Measurements from ENCODE around the gene PTPRD.
"Not testable (repeated sequence)": the region's sequence is repeated elsewhere in the genome, so short reads cannot be mapped to it uniquely, and the experiment has no call there.

The PTPRD gene

GRCh38 chr9:9949978-9950377 lies 662.8 kb downstream of the PTPRD start:
- peak; percentile 15 for DNase-seq

GRCh38 chr9:9949368-9949767 lies 663.4 kb downstream of the PTPRD start:
- no peak for DNase-seq

GRCh38 chr9:9945966-9946365 lies 666.8 kb downstream of the PTPRD start:
- DNase-seq: no peak

DNA sequence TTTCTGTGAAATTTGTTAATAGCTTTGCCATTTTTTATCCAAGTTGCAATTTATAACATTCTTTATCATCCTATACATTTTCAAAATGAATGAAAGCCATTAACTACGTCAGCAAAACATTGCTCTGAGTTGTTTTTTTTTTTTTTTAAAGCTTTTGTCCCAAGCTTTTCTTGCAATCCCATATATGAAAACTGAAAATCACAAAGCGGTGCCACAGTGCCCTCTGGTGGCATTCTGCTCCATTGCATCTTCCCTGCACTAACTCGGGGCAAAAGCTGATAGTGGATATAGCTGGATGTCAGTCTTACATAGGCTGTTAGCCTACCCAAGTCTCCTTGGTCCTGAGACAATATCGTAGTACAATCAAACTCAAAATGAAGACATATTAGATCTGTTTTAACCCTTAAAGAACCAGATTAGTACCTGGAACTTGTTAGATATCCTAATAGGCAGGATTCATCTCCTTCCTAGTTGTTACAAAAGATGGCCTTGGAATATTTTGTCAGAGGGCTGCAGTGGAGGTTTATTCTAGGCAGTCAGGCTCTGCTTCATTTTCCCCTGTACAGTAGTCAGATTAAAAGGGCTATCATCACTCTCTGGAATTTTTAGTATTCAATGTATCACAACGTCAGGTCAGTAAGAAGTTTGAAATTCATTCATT lies 669.9 kb downstream of the PTPRD start:
- peak; percentile 95 for DNase-seq

GRCh38 chr9:9938432-9938831 lies 674.4 kb downstream of the PTPRD start:
- no peak for DNase-seq

- not testable (repeated sequence) for DNase-seq
Measured at GRCh38 chr9:9931464-9931863, 681.3 kb downstream of the PTPRD start.

- DNase-seq: no peak
Measured at GRCh38 chr9:9924376-9924775, 688.4 kb downstream of the PTPRD start.

DNA sequence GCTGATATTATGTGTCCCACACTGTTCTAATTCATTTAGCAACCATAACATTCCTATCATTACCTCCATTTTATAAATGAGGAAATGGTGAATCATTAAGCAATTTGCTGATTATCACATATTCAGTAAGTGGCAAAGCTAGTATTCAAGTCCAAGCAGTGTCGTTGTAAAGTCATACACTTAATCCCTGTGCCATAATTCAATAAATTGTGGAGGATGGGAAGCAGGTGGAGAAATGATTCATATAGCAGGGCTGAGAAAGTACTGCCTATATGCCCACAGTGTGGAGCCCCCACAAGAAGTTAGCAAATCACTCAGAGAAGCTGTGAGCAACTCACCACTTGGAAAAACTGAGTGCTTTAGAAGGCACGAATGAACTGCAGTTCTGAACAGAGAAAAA lies 691.0 kb downstream of the PTPRD start:
- no peak for DNase-seq

DNA sequence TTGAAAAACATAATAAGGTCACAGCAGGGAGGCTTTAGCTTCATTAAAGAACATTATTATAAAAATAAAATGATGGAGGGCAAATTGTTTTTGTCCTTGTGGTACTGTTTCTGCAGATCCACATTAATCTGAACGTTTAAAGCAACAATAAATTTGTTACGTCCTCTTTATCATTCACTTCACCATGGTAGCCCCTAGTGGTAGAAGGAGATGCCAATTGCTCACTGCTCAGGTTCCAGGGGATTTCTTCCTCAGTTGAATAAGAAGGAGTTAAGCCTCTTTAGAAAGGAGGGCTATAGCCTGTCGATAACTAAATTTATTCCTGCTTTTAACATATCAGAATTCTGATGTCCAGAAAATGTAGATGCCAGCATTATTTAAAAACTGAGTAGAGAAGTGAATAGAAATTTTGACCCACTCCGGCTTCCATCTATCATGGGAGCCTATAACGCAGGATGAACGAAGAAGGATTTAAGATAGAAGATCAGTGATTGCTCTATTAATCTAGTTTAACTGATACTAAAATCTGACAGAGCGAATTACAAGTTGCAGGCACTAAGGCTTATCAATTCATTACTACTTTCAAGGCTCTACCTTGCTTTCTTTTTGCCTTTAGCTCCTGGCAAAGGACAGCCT lies 692.3 kb downstream of the PTPRD start:
- DNase-seq: peak; percentile 61

DNA sequence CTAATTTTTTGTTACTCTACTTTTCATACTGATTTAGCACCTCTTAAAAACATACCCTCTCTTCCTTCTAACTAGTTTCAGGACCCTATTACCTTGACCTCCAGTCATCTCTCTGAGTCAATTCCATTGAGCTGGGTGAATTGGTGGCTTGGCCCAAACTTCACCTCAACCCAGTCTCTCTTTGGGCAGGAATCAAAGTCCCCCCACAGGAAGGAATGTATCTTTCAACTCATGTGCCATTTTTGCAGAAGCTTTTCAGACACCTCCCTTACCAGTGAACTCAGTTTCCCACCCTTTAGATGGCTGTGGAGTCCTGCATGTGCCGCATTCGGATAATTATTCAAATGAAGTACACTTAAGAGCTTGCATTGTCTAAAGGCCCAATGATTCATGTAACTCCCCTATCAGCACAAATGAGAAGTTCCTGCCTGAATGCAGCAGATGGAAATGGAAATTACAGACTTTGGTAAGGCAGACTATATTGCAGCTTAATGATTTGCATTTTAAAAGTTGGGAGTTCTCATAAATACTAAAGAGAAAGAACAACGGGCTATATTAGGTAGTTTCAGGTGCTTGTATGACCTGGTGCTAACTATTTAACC lies 693.5 kb downstream of the PTPRD start:
- DNase-seq: no peak

DNA sequence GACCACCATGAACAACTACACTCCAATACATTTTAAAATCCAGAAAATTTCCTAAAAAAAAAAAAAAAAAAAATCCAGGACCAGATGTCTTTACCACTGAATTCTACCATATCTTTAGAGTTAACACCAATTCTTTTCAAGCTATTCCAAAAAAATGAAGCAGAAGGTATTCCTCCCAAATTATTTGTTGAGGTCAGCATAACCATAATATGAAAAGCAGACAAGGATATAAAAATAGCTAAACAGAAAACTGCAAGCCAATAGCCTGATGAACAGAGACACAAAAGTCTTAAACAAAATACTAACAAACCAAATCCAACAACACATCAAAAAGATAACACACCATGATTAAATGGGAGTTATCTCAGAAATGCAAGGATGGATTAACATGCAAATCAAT lies 695.4 kb downstream of the PTPRD start:
- no peak for DNase-seq

GRCh38 chr9:9914174-9914573 lies 698.6 kb downstream of the PTPRD start:
- DNase-seq: no peak

GRCh38 chr9:9913276-9913832 lies 699.4 kb downstream of the PTPRD start:
- no peak for DNase-seq

DNA sequence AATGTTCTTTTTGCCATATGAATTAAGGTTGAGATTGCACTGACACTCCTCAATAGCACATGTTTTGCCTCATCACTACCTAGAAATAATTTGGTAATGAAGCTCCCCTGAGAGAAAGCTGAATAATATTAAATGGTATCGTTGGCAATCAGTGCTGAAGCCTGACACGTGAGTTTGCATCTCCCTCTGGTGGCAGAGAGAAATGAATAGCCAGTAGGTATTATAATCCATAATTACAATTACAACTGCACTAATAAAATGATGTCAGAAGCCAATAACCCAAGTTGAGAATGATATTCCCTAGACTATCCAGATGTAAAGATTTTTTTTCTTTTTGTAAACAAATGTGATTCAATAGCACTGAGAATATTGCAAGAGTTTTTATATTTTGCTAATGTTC lies 700.3 kb downstream of the PTPRD start:
- peak; percentile 30 for DNase-seq

GRCh38 chr9:9905736-9906135 lies 707.1 kb downstream of the PTPRD start:
- DNase-seq: no peak

DNA sequence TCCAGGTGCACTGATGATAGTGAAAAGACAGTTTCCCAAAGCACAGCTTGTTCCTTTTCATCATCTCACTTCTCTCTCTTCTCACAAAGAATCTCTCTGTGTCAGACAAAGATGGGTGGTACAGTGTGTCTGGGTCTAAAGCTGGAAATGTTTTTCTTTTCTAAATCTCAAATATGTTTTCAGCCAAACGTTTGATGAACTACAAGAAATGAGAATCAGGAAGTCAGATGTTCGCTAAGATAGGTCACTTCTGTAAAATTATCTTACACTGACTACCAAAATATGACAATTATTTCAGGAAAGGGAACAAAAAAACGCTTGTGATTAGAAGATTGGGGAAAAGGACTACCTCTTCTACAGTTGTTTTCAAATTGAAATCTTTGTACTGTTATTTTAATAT lies 708.8 kb downstream of the PTPRD start:
- no peak for DNase-seq

- DNase-seq: no peak
Measured at GRCh38 chr9:9901624-9902023, 711.2 kb downstream of the PTPRD start.

- no peak for DNase-seq
Measured at GRCh38 chr9:9893837-9894236, 719.0 kb downstream of the PTPRD start.

GRCh38 chr9:9892217-9892616 lies 720.6 kb downstream of the PTPRD start:
- no peak for DNase-seq

- no peak for DNase-seq
Measured at GRCh38 chr9:9881692-9882091, 731.1 kb downstream of the PTPRD start.

GRCh38 chr9:9874270-9874669 lies 738.5 kb downstream of the PTPRD start:
- DNase-seq: no peak

DNA sequence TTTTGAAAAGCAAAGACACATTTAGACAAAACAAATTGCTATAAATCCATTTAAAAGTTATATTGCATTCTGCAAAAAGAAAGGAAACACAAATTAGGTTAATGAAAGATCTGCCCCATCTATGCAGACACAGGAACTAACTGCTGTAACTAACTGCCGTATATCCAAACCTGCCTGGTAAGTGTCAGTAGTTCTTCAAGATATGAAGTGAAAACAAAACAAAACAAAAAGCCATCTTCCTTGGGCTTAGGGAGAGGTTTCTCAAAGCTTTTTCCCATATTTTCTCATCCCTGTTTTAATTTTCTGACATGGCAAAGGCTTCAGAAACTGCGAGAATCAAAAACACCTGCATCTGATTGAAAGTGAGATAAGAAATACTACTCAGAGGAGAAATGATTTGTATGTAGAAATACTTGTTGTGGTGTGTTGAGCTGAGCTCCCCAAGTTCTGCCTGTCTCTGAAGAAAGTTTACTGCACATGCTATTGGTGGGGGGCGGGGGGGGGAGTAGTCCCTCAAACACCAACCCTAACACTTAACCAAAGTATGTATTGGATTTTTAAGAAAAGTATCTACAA lies 750.5 kb downstream of the PTPRD start:
- no peak for DNase-seq

- no peak for DNase-seq
Measured at GRCh38 chr9:9855177-9856078, 757.4 kb downstream of the PTPRD start.

Measured in eye (tissue), 1 donor.